ENCODE results near the gene RAB1B. TPM values are rescaled to one million over a fixed set of nuclear protein-coding genes. Genes with fewer than 3 reads are reported as not detected.
A peak's percentile ranks its signal among the peaks of the same experiment; 100 is the strongest.

The RAB1B gene
- total and polyA plus RNA-seq, 5 donors: 114 to 170 (median 127) TPM

GRCh38 chr11:66259956-66260355 lies 8.5 kb upstream of the RAB1B start:
- WGBS: 94% methylated on average over 4 of the region's 4 CpGs
- ATAC-seq: no peak

GRCh38 chr11:66261578-66261977 lies 6.9 kb upstream of the RAB1B start:
- 93% methylated on average over 16 of the region's 16 CpGs for WGBS
- Histone ChIP-seq H3K4me3 (ENCODE audit: low read length) (no peak overlapping the region), H3K9me3 (ENCODE audit: control insufficient read depth, low read length) (no peaks in the 10 kb centered on the region), H3K27ac (ENCODE audit: low read length) (no peak overlapping the region), H3K4me1 (ENCODE audit: control insufficient read depth, insufficient read depth, low read length) (peaks cover 6% of the 10 kb centered on the region), H3K27me3 (ENCODE audit: control insufficient read depth, insufficient read depth) (no peaks in the 10 kb centered on the region)
- ATAC-seq: no peak
- DNase-seq: peak in 2 of 3 donors; percentile 46 to 63
- intact Hi-C loops (cut with DNase I): no loop called here

More at GRCh38 chr11:66259956-66260355, 8.5 kb upstream of the RAB1B start:
- no peak overlapping the region for H3K27ac ChIP-seq (ENCODE audit: low read length)
- H3K9me3 ChIP-seq (ENCODE audit: control insufficient read depth, low read length): no peaks in the 10 kb centered on the region
- H3K4me3 ChIP-seq (ENCODE audit: low read length): no peak overlapping the region
- peaks cover 6% of the 10 kb centered on the region for H3K4me1 ChIP-seq (ENCODE audit: control insufficient read depth, insufficient read depth, low read length)
- DNase-seq: peak in 1 of 3 donors; percentile 30
- no peaks in the 10 kb centered on the region for H3K27me3 ChIP-seq (ENCODE audit: control insufficient read depth, insufficient read depth)
- intact Hi-C loops (cut with DNase I): no loop called here

GRCh38 chr11:66262191-66262590 lies 6.2 kb upstream of the RAB1B start:
- no peak for ATAC-seq
- no peaks in the 10 kb centered on the region for H3K9me3 ChIP-seq (ENCODE audit: control insufficient read depth, low read length)
- intact Hi-C loops (cut with DNase I): no loop called here
- no peak for DNase-seq
- H3K27me3 ChIP-seq (ENCODE audit: control insufficient read depth, insufficient read depth): no peaks in the 10 kb centered on the region
- H3K4me3 ChIP-seq (ENCODE audit: low read length): no peak overlapping the region
- peaks cover 5% of the 10 kb centered on the region for H3K4me1 ChIP-seq (ENCODE audit: control insufficient read depth, insufficient read depth, low read length)
- H3K27ac ChIP-seq (ENCODE audit: low read length): no peak overlapping the region
- 88% methylated on average over 5 of the region's 5 CpGs for WGBS

- ATAC-seq (no peak), DNase-seq (peak in 1 of 3 donors; percentile 47)
- Histone ChIP-seq H3K4me1 (ENCODE audit: control insufficient read depth, insufficient read depth, low read length) (peaks cover 5% of the 10 kb centered on the region), H3K27me3 (ENCODE audit: control insufficient read depth, insufficient read depth) (no peaks in the 10 kb centered on the region), H3K27ac (ENCODE audit: low read length) (no peak overlapping the region), H3K9me3 (ENCODE audit: control insufficient read depth, low read length) (no peaks in the 10 kb centered on the region), H3K4me3 (ENCODE audit: low read length) (no peak overlapping the region)
- 94% methylated on average over 12 of the region's 12 CpGs for WGBS
- intact Hi-C loops (cut with DNase I): no loop called here
Measured at GRCh38 chr11:66262696-66263095, 5.7 kb upstream of the RAB1B start.

- DNase-seq (peak in 1 of 3 donors; percentile 43), ATAC-seq (no peak)
- no peaks in the 10 kb centered on the region for H3K27me3 ChIP-seq (ENCODE audit: control insufficient read depth, insufficient read depth)
- H3K9me3 ChIP-seq (ENCODE audit: control insufficient read depth, low read length): no peaks in the 10 kb centered on the region
- peaks cover 5% of the 10 kb centered on the region for H3K4me1 ChIP-seq (ENCODE audit: control insufficient read depth, insufficient read depth, low read length)
- no peak overlapping the region for H3K4me3 ChIP-seq (ENCODE audit: low read length)
- 93% methylated on average over 4 of the region's 4 CpGs for WGBS
- no peak overlapping the region for H3K27ac ChIP-seq (ENCODE audit: low read length)
- intact Hi-C loops (cut with DNase I): no loop called here
Measured at GRCh38 chr11:66263231-66263630, 5.2 kb upstream of the RAB1B start.

GRCh38 chr11:66263785-66264184 lies 4.7 kb upstream of the RAB1B start:
- ATAC-seq (no peak), DNase-seq (no peak)
- WGBS: 95% methylated on average over 10 of the region's 10 CpGs
- H3K27ac ChIP-seq (ENCODE audit: low read length): no peak overlapping the region
- H3K27me3 ChIP-seq (ENCODE audit: control insufficient read depth, insufficient read depth): no peaks in the 10 kb centered on the region
- peaks cover 5% of the 10 kb centered on the region for H3K4me1 ChIP-seq (ENCODE audit: control insufficient read depth, insufficient read depth, low read length)
- H3K4me3 ChIP-seq (ENCODE audit: low read length): no peak overlapping the region
- intact Hi-C loops (cut with DNase I): no loop called here
- H3K9me3 ChIP-seq (ENCODE audit: control insufficient read depth, low read length): no peaks in the 10 kb centered on the region

- Histone ChIP-seq H3K4me1 (ENCODE audit: control insufficient read depth, insufficient read depth, low read length) (peaks cover 5% of the 10 kb centered on the region), H3K27me3 (ENCODE audit: control insufficient read depth, insufficient read depth) (no peaks in the 10 kb centered on the region), H3K9me3 (ENCODE audit: control insufficient read depth, low read length) (no peaks in the 10 kb centered on the region), H3K4me3 (ENCODE audit: low read length) (no peak overlapping the region), H3K27ac (ENCODE audit: low read length) (no peak overlapping the region)
- ATAC-seq (no peak), DNase-seq (no peak)
- 92% methylated on average over 8 of the region's 8 CpGs for WGBS
- intact Hi-C loops (cut with DNase I): no loop called here
Measured at GRCh38 chr11:66264383-66264782, 4.1 kb upstream of the RAB1B start.

- Histone ChIP-seq H3K4me1 (ENCODE audit: control insufficient read depth, insufficient read depth, low read length) (peaks cover 5% of the 10 kb centered on the region), H3K4me3 (ENCODE audit: low read length) (no peak overlapping the region), H3K27ac (ENCODE audit: low read length) (no peak overlapping the region), H3K9me3 (ENCODE audit: control insufficient read depth, low read length) (no peaks in the 10 kb centered on the region), H3K27me3 (ENCODE audit: control insufficient read depth, insufficient read depth) (no peaks in the 10 kb centered on the region)
- WGBS: 71% methylated on average over 12 of the region's 12 CpGs
- DNase-seq (no peak), ATAC-seq (no peak)
- intact Hi-C loops (cut with DNase I): no loop called here
Measured at GRCh38 chr11:66264914-66265313, 3.5 kb upstream of the RAB1B start.

- ATAC-seq (no peak), DNase-seq (peak in 2 of 3 donors; percentile 60 to 66)
- Histone ChIP-seq H3K4me3 (ENCODE audit: low read length) (no peak overlapping the region), H3K27me3 (ENCODE audit: control insufficient read depth, insufficient read depth) (no peaks in the 10 kb centered on the region), H3K4me1 (ENCODE audit: control insufficient read depth, insufficient read depth, low read length) (peaks cover 6% of the 10 kb centered on the region), H3K9me3 (ENCODE audit: control insufficient read depth, low read length) (no peaks in the 10 kb centered on the region), H3K27ac (ENCODE audit: low read length) (no peak overlapping the region)
- WGBS: 94% methylated on average over 26 of the region's 26 CpGs
- intact Hi-C loops (cut with DNase I): no loop called here
Measured at GRCh38 chr11:66265531-66266377, 2.7 kb upstream of the RAB1B start.

- H3K4me3 ChIP-seq (ENCODE audit: low read length): no peak overlapping the region
- H3K9me3 ChIP-seq (ENCODE audit: control insufficient read depth, low read length): no peaks in the 10 kb centered on the region
- 81% methylated on average over 20 of the region's 20 CpGs for WGBS
- H3K4me1 ChIP-seq (ENCODE audit: control insufficient read depth, insufficient read depth, low read length): peaks cover 6% of the 10 kb centered on the region
- ATAC-seq: no peak
- H3K27me3 ChIP-seq (ENCODE audit: control insufficient read depth, insufficient read depth): no peaks in the 10 kb centered on the region
- intact Hi-C loops (cut with DNase I): no loop called here
- peak overlapping the region; percentile 45 for H3K27ac ChIP-seq (ENCODE audit: low read length)
- peak in 2 of 3 donors; percentile 70 to 72 for DNase-seq
Measured at GRCh38 chr11:66266378-66267038, 1.9 kb upstream of the RAB1B start.

- no peaks in the 10 kb centered on the region for H3K9me3 ChIP-seq (ENCODE audit: control insufficient read depth, low read length)
- peak overlapping the region; percentile 59 for H3K4me3 ChIP-seq (ENCODE audit: low read length)
- peak in 1 of 2 donors; percentile 0 for ATAC-seq
- H3K27ac ChIP-seq (ENCODE audit: low read length): peak overlapping the region; percentile 69
- no peak for DNase-seq
- intact Hi-C loops (cut with DNase I): no loop called here
- H3K4me1 ChIP-seq (ENCODE audit: control insufficient read depth, insufficient read depth, low read length): peaks cover 6% of the 10 kb centered on the region
- no peaks in the 10 kb centered on the region for H3K27me3 ChIP-seq (ENCODE audit: control insufficient read depth, insufficient read depth)
- WGBS: 10% methylated on average over 13 of the region's 13 CpGs
Measured at GRCh38 chr11:66267039-66267378, 1.4 kb upstream of the RAB1B start.

Measured in right cardiac atrium (tissue), 5 donors.